ENCODE measurements around the gene RNPS1. TPM values are rescaled to one million over a fixed set of nuclear protein-coding genes. Genes with fewer than 3 reads are reported as not detected.

Gene RNPS1
- total RNA-seq, 5 donors from 2014 or later (not counting 1 experiment from before 2014, with no cell fraction given) = 163 to 203 (median 181) TPM

DNA sequence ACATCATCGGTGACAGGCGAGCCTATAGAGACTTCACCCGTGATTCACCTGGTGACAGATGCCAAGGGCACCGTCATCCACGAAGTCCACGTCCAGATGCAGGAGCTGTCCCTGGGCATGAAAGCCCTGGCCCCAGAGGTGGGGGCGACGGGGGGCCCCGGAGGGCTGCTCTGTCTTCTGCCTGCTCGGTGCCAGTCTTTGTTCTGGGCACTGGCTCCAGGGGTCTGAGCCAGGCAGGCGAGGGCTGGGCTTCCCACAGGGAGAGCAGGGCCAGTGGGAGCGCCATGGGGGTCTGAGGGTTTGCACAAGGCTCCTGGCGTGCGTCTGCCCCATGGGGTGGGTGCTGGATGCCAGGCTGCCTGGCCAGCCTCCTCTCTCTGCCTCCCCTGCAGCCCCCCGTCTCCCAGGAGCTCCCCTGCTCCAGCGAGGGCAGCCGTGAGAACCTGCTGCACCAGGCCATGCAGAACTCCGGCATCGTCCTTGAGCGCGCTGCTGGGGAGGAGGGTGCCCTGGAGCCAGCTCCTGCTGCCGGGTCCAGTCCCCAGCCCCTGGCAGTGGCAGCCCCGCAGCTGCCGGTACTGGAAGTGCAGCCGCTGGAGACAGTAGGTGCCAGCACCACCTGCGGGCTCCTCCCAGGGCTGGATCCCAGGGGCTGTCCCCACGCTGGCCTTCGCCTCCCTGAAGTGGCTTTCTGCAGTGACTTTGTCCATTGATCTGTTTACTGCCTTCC is 34.7 kb downstream of the RNPS1 start:
- peaks cover 0 to 4% of the 10 kb centered on the region in 2 donors for H3K27me3 Mint-ChIP-seq
- H3K9me3 Mint-ChIP-seq = no peaks in the 10 kb centered on the region
- ChIA-PET CTCF (no interaction called here), POLR2A (no interaction called here)
- DNase-seq (no peak), ATAC-seq (replicated peaks in 1 of 4) (no peak)
- peaks cover 37 to 63% of the 10 kb centered on the region in 2 donors for H3K36me3 ChIP-seq (ENCODE audit: control insufficient read depth in 2 of 2, extremely low read depth in 1 of 2, insufficient read depth in 1 of 2, low read length in 1 of 2)
- H3K27ac Mint-ChIP-seq = no peak overlapping the region
- H3K4me1 Mint-ChIP-seq = peaks cover 0 to 2% (median 1%) of the 10 kb centered on the region in 3 donors
- H3K27me3 ChIP-seq (replicated peaks in 1 of 2; ENCODE audit: control insufficient read depth in 2 of 2, extremely low read depth in 1 of 2, insufficient read depth in 2 of 2, low read length in 1 of 2) = peaks cover 0 to 42% of the 10 kb centered on the region in 2 experiments
- H3K27ac ChIP-seq (ENCODE audit: low read length) = no peak overlapping the region
- H3K4me3 Mint-ChIP-seq = no peak overlapping the region
- H3K36me3 Mint-ChIP-seq = peaks cover 30% of the 10 kb centered on the region
- peaks cover 2 to 15% of the 10 kb centered on the region in 2 experiments for H3K4me1 ChIP-seq (ENCODE audit: control insufficient read depth in 1 of 2, extremely low read depth in 1 of 2, insufficient read depth in 2 of 2, low read length in 2 of 2)
- no peaks in the 10 kb centered on the region for H3K9me3 ChIP-seq
- H3K4me3 ChIP-seq (ENCODE audit: control insufficient read depth in 1 of 2, extremely low read depth in 1 of 2, low read length in 1 of 2) = no peak overlapping the region
- WGBS (ENCODE audit: insufficient coverage) = 95% methylated on average over 23 of the region's 28 CpGs

DNA sequence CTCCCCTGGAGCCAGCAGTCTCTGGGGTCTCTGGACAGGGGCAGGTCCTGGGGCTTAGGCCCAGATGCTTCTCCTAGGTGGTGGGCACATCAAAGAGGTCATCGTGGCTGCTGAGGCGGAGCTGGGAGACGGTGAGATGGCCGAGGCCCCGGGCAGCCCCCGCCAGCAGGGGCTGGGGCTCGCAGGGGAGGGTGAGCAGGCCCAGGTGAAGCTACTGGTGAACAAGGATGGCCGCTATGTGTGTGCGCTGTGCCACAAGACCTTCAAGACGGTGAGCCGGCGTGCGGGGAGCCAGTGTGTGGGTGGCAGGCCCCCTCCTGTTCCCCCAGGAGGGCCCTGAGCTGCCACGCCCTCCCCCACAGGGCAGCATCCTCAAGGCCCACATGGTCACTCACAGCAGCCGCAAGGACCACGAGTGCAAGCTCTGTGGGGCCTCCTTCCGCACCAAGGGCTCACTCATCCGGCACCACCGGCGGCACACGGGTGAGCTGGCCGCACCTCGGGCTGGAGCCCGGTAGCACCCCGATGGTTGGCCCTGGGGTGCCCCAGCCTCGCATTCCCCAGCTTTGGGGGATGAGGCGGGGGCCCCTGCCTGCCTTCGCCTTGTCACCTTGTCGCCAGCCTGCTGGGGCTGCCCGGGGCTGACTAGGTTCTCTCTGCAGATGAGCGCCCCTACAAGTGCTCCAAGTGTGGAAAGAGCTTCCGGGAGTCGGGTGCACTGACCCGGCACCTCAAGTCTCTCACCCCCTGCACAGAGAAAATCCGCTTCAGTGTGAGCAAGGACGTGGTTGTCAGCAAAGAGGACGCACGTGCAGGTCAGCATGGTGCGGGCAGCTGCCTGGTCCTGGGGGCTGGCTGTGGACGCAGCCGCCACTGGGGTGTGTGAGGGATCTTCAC is 35.6 kb downstream of the RNPS1 start:
- H3K36me3 Mint-ChIP-seq = peaks cover 30% of the 10 kb centered on the region
- CTCF ChIA-PET = no interaction called here
- H3K27me3 Mint-ChIP-seq = peaks cover 0 to 4% of the 10 kb centered on the region in 2 donors
- H3K9me3 ChIP-seq = no peaks in the 10 kb centered on the region
- POLR2A ChIA-PET = no interaction called here
- H3K27me3 ChIP-seq (replicated peaks in 1 of 2; ENCODE audit: control insufficient read depth in 2 of 2, extremely low read depth in 1 of 2, insufficient read depth in 2 of 2, low read length in 1 of 2) = peaks cover 0 to 40% of the 10 kb centered on the region in 2 experiments
- peaks cover 2 to 12% of the 10 kb centered on the region in 2 experiments for H3K4me1 ChIP-seq (ENCODE audit: control insufficient read depth in 1 of 2, extremely low read depth in 1 of 2, insufficient read depth in 2 of 2, low read length in 2 of 2)
- 92% methylated on average over 23 of the region's 41 CpGs for WGBS (ENCODE audit: insufficient coverage)
- no peak overlapping the region for H3K4me3 Mint-ChIP-seq
- DNase-seq = no peak
- H3K27ac ChIP-seq (ENCODE audit: low read length) = no peak overlapping the region
- no peaks in the 10 kb centered on the region for H3K9me3 Mint-ChIP-seq
- H3K4me1 Mint-ChIP-seq = peaks cover 0 to 2% (median 1%) of the 10 kb centered on the region in 3 donors
- no peak overlapping the region for H3K27ac Mint-ChIP-seq
- peaks cover 37 to 68% of the 10 kb centered on the region in 2 donors for H3K36me3 ChIP-seq (ENCODE audit: control insufficient read depth in 2 of 2, extremely low read depth in 1 of 2, insufficient read depth in 1 of 2, low read length in 1 of 2)
- no peak overlapping the region for H3K4me3 ChIP-seq (ENCODE audit: control insufficient read depth in 1 of 2, extremely low read depth in 1 of 2, low read length in 1 of 2)
- no peak for ATAC-seq (replicated peaks in 1 of 4)

DNA sequence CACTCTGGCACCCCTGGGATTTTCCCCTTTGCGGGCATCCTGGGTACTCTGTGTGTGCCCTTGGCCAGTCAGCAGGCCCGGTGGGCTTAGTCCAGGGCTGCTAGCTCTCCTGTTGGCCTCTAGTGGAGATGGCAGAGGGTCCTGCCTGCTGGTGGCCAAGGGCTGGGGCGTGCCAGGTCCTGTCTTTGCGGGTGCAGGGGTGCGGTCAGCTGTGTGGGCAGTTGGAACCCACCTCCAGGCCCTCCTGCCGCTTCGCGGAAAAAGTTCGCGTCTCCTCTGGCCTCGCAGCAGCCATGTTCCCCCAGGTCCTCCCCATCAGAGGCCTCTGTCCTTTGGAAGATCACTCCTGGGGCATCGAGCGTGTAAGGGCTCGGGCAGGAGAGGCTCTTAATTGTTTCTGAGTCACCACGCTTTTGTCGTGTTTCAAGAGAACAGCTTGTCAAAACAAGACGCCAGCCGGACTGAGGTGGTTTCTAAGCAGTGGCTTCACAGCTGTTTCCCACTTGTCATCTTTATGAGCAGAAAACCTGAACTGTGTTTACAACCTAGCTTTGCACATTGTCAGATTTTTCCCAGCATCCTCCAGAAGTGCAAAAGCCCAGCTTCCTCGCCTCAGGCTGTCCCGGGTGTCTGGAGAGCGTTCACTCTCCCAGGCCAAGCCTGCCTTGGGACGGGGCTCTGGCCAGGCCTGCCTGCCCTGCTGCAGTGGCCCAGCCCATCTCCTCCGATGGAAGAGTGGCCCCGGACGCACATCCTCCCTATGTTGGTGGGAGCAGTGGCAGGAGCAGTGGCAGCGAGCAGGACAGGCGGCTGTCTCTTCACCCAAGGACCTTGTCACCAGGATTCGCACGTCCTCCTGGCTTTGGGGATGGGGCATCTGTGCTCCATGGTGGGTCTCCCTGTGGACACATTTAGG is 36.7 kb downstream of the RNPS1 start:
- ATAC-seq (replicated peaks in 1 of 4) = no peak
- peaks cover 0 to 4% of the 10 kb centered on the region in 2 donors for H3K27me3 Mint-ChIP-seq
- Histone ChIP-seq H3K4me1 (ENCODE audit: control insufficient read depth in 1 of 2, extremely low read depth in 1 of 2, insufficient read depth in 2 of 2, low read length in 2 of 2) (peaks cover 2 to 4% of the 10 kb centered on the region in 2 experiments), H3K4me3 (ENCODE audit: control insufficient read depth in 1 of 2, extremely low read depth in 1 of 2, low read length in 1 of 2) (no peak overlapping the region), H3K9me3 (no peaks in the 10 kb centered on the region), H3K27ac (ENCODE audit: low read length) (no peak overlapping the region), H3K27me3 (replicated peaks in 1 of 2; ENCODE audit: control insufficient read depth in 2 of 2, extremely low read depth in 1 of 2, insufficient read depth in 2 of 2, low read length in 1 of 2) (peaks cover 0 to 37% of the 10 kb centered on the region in 2 experiments), H3K36me3 (ENCODE audit: control insufficient read depth in 2 of 2, extremely low read depth in 1 of 2, insufficient read depth in 1 of 2, low read length in 1 of 2) (peaks cover 39 to 68% of the 10 kb centered on the region in 2 donors)
- peaks cover 3 to 11% (median 6%) of the 10 kb centered on the region in 3 donors for H3K4me1 Mint-ChIP-seq
- WGBS (ENCODE audit: insufficient coverage) = 88% methylated on average over 25 of the region's 29 CpGs
- DNase-seq = no peak
- H3K9me3 Mint-ChIP-seq = no peaks in the 10 kb centered on the region
- no peak overlapping the region for H3K27ac Mint-ChIP-seq
- CTCF ChIA-PET = no interaction called here
- no peak overlapping the region for H3K4me3 Mint-ChIP-seq
- H3K36me3 Mint-ChIP-seq = peaks cover 30% of the 10 kb centered on the region
- POLR2A ChIA-PET = no interaction called here

DNA sequence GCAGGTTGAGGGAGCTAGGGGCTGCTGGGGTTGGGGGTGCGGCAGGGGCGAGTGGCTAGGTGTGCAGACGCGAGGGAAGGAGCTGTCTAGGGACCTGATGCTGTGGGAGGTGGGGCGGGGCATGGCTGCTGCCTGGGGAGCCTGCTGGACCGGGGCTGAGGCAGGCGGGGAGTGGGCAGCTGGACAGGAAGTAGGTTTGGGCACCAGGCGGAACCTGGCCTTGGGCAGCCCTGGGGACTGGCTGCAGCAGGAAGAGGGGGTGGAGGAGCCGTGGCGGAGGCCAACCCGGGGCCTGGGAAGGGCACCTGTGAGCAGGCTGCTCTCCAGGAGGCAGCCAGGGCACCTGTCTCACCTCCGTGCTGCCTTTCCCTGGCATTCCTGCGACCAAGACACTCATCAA is 37.5 kb downstream of the RNPS1 start:
- peaks cover 28% of the 10 kb centered on the region for H3K36me3 Mint-ChIP-seq
- peaks cover 35 to 66% of the 10 kb centered on the region in 2 donors for H3K36me3 ChIP-seq (ENCODE audit: control insufficient read depth in 2 of 2, extremely low read depth in 1 of 2, insufficient read depth in 1 of 2, low read length in 1 of 2)
- H3K9me3 ChIP-seq = no peaks in the 10 kb centered on the region
- ChIA-PET POLR2A (interaction anchor here in 1 of 2 donors (0.6 kb wide), 1 partner anchor 691 kb away, joined by 4 read pairs; no protein-coding TSS in a partner anchor), CTCF (no interaction called here)
- H3K27ac ChIP-seq (ENCODE audit: low read length) = no peak overlapping the region
- whole genome bisulfite sequencing (ENCODE audit: insufficient coverage) = 93% methylated on average over 13 of the region's 13 CpGs
- DNase-seq (no peak), ATAC-seq (replicated peaks in 1 of 4) (no peak)
- H3K27ac Mint-ChIP-seq = no peak overlapping the region
- peaks cover 0 to 28% of the 10 kb centered on the region in 2 experiments for H3K27me3 ChIP-seq (replicated peaks in 1 of 2; ENCODE audit: control insufficient read depth in 2 of 2, extremely low read depth in 1 of 2, insufficient read depth in 2 of 2, low read length in 1 of 2)
- H3K4me3 Mint-ChIP-seq = no peak overlapping the region
- peaks cover 6 to 14% (median 7%) of the 10 kb centered on the region in 3 donors for H3K4me1 Mint-ChIP-seq
- no peaks in the 10 kb centered on the region for H3K9me3 Mint-ChIP-seq
- peaks cover 0 to 6% of the 10 kb centered on the region in 2 experiments for H3K4me1 ChIP-seq (ENCODE audit: control insufficient read depth in 1 of 2, extremely low read depth in 1 of 2, insufficient read depth in 2 of 2, low read length in 2 of 2)
- no peak overlapping the region for H3K4me3 ChIP-seq (ENCODE audit: control insufficient read depth in 1 of 2, extremely low read depth in 1 of 2, low read length in 1 of 2)
- peaks cover 0 to 3% of the 10 kb centered on the region in 2 donors for H3K27me3 Mint-ChIP-seq

DNA sequence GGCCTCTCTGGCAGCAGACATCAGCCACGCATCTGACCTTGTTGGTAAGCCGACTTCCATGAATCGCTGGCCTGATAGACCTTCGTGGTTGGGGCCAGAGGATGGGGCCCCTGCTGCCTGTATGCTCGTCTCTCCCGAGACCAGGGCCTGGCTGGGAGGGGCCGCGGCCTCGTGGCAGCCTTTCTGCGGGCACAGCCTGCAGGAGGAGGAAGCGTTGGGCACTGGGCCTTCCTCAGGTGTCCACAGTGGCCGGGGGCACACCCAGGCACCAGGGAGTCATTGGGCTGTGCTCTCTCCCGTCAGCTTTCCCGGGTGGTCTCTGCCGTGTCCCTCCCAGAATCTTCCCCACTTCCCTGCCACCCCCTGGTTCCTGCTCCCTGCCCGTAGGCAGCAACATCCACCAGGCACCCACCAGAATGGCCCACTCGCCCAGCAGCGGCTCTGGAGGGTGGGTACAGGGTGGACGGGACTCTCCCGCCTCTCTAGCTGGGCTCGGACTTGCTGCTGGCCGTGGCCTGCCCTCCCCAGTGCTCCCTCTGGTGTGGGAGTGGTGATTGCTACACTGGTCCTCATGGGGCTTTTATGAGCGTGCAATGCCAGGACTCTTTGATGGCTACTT is 38.2 kb downstream of the RNPS1 start:
- H3K4me1 Mint-ChIP-seq = peaks cover 6 to 18% (median 12%) of the 10 kb centered on the region in 3 donors
- peaks cover 3 to 11% of the 10 kb centered on the region in 2 experiments for H3K4me1 ChIP-seq (ENCODE audit: control insufficient read depth in 1 of 2, extremely low read depth in 1 of 2, insufficient read depth in 2 of 2, low read length in 2 of 2)
- H3K4me3 Mint-ChIP-seq = no peak overlapping the region
- no peak for ATAC-seq (replicated peaks in 1 of 4)
- H3K27ac Mint-ChIP-seq = no peak overlapping the region
- H3K27me3 ChIP-seq (replicated peaks in 1 of 2; ENCODE audit: control insufficient read depth in 2 of 2, extremely low read depth in 1 of 2, insufficient read depth in 2 of 2, low read length in 1 of 2) = peaks cover 0 to 26% of the 10 kb centered on the region in 2 experiments
- CTCF ChIA-PET = no interaction called here
- no peak overlapping the region for H3K4me3 ChIP-seq (ENCODE audit: control insufficient read depth in 1 of 2, extremely low read depth in 1 of 2, low read length in 1 of 2)
- H3K9me3 ChIP-seq = no peaks in the 10 kb centered on the region
- H3K9me3 Mint-ChIP-seq = no peaks in the 10 kb centered on the region
- DNase-seq = no peak
- WGBS (ENCODE audit: insufficient coverage) = 95% methylated on average over 12 of the region's 23 CpGs
- no peak overlapping the region for H3K27ac ChIP-seq (ENCODE audit: low read length)
- peaks cover 23% of the 10 kb centered on the region for H3K36me3 Mint-ChIP-seq
- no peaks in the 10 kb centered on the region for H3K27me3 Mint-ChIP-seq
- POLR2A ChIA-PET = no interaction called here
- H3K36me3 ChIP-seq (ENCODE audit: control insufficient read depth in 2 of 2, extremely low read depth in 1 of 2, insufficient read depth in 1 of 2, low read length in 1 of 2) = peaks cover 31 to 62% of the 10 kb centered on the region in 2 donors

All from T-cell (primary cell).